ENCODE data around the gene MDGA2.

GRCh38 chr14:47536341-47536740 is 139.1 kb downstream of the MDGA2 start:
- TF ChIP-seq, protein P1, sequence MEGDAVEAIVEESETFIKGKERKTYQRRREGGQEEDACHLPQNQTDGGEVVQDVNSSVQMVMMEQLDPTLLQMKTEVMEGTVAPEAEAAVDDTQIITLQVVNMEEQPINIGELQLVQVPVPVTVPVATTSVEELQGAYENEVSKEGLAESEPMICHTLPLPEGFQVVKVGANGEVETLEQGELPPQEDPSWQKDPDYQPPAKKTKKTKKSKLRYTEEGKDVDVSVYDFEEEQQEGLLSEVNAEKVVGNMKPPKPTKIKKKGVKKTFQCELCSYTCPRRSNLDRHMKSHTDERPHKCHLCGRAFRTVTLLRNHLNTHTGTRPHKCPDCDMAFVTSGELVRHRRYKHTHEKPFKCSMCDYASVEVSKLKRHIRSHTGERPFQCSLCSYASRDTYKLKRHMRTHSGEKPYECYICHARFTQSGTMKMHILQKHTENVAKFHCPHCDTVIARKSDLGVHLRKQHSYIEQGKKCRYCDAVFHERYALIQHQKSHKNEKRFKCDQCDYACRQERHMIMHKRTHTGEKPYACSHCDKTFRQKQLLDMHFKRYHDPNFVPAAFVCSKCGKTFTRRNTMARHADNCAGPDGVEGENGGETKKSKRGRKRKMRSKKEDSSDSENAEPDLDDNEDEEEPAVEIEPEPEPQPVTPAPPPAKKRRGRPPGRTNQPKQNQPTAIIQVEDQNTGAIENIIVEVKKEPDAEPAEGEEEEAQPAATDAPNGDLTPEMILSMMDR (CRISPR knock-in tag; IDR thresholded peaks at IDR 0.05) = no peak
- no peak for TF ChIP-seq EZH2 (conservative IDR thresholded peaks at IDR 0.05; ENCODE audit: low read depth, low read length)
- no peak for TF ChIP-seq KLF13 (CRISPR knock-in tag; IDR thresholded peaks at IDR 0.05)
- no peak for TF ChIP-seq GABPA (IDR thresholded peaks at IDR 0.05; ENCODE audit: low read depth, low read length)
- TF ChIP-seq GABPA (CRISPR knock-in tag; IDR thresholded peaks at IDR 0.05; ENCODE audit: low read depth) = no peak
- no peak for TF ChIP-seq SMC3 (IDR thresholded peaks at IDR 0.05; ENCODE audit: low read length)
- TF ChIP-seq, protein P2, sequence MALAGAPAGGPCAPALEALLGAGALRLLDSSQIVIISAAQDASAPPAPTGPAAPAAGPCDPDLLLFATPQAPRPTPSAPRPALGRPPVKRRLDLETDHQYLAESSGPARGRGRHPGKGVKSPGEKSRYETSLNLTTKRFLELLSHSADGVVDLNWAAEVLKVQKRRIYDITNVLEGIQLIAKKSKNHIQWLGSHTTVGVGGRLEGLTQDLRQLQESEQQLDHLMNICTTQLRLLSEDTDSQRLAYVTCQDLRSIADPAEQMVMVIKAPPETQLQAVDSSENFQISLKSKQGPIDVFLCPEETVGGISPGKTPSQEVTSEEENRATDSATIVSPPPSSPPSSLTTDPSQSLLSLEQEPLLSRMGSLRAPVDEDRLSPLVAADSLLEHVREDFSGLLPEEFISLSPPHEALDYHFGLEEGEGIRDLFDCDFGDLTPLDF (CRISPR knock-in tag; IDR thresholded peaks at IDR 0.05) = no peak
- TF ChIP-seq ZGPAT (CRISPR knock-in tag; IDR thresholded peaks at IDR 0.05) = no peak
- no peak for TF ChIP-seq CEBPG (CRISPR knock-in tag; IDR thresholded peaks at IDR 0.05)
- TF ChIP-seq, protein P3, sequence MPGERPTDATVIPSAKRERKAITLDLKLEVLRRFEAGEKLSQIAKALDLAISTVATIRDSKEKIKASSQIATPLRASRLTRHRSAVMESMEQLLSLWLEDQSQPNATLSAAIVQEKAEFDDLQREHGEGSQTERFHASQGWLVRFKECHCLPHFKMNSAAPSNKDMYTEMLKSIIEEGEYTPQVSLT (CRISPR knock-in tag; IDR thresholded peaks at IDR 0.05; ENCODE audit: borderline replicate concordance, low read depth) = no peak
- TF ChIP-seq BRCA1 (CRISPR knock-in tag; IDR thresholded peaks at IDR 0.05) = no peak
- TF ChIP-seq ZNF557 (CRISPR knock-in tag; IDR thresholded peaks at IDR 0.05) = no peak
- no peak for TF ChIP-seq ZSCAN20 (CRISPR knock-in tag; IDR thresholded peaks at IDR 0.05; ENCODE audit: borderline replicate concordance)
- TF ChIP-seq, protein P4, sequence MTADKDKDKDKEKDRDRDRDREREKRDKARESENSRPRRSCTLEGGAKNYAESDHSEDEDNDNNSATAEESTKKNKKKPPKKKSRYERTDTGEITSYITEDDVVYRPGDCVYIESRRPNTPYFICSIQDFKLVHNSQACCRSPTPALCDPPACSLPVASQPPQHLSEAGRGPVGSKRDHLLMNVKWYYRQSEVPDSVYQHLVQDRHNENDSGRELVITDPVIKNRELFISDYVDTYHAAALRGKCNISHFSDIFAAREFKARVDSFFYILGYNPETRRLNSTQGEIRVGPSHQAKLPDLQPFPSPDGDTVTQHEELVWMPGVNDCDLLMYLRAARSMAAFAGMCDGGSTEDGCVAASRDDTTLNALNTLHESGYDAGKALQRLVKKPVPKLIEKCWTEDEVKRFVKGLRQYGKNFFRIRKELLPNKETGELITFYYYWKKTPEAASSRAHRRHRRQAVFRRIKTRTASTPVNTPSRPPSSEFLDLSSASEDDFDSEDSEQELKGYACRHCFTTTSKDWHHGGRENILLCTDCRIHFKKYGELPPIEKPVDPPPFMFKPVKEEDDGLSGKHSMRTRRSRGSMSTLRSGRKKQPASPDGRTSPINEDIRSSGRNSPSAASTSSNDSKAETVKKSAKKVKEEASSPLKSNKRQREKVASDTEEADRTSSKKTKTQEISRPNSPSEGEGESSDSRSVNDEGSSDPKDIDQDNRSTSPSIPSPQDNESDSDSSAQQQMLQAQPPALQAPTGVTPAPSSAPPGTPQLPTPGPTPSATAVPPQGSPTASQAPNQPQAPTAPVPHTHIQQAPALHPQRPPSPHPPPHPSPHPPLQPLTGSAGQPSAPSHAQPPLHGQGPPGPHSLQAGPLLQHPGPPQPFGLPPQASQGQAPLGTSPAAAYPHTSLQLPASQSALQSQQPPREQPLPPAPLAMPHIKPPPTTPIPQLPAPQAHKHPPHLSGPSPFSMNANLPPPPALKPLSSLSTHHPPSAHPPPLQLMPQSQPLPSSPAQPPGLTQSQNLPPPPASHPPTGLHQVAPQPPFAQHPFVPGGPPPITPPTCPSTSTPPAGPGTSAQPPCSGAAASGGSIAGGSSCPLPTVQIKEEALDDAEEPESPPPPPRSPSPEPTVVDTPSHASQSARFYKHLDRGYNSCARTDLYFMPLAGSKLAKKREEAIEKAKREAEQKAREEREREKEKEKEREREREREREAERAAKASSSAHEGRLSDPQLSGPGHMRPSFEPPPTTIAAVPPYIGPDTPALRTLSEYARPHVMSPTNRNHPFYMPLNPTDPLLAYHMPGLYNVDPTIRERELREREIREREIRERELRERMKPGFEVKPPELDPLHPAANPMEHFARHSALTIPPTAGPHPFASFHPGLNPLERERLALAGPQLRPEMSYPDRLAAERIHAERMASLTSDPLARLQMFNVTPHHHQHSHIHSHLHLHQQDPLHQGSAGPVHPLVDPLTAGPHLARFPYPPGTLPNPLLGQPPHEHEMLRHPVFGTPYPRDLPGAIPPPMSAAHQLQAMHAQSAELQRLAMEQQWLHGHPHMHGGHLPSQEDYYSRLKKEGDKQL (CRISPR knock-in tag; IDR thresholded peaks at IDR 0.05; ENCODE audit: low read depth) = no peak
- no peak for TF ChIP-seq CEBPB (IDR thresholded peaks at IDR 0.05; ENCODE audit: borderline replicate concordance, low read depth, low read length)

Data from HepG2 (cell line).